Ovary (tissue), 9 donors: ENCODE measurements around the gene SLC35A3. TPM values are rescaled to one million over a fixed set of nuclear protein-coding genes. Genes with fewer than 3 reads are reported as not detected.

ENCODE experiments used
- DNase-seq, 5 donors: peaks; one replicate each; pipeline ENCODE4 v3.0.0-alpha.2; 2019 to 2020
- H3K27ac ChIP-seq, 2 donors: fragments of 200-600 bp; one replicate each; pipeline versions ENCODE4 v1.5.1 to v1.8.0; 2019 to 2022
- H3K27me3 ChIP-seq: fragments of 200-600 bp; one replicate; pipeline ENCODE4 v1.8.0; 2022
- H3K36me3 ChIP-seq: fragments of 200-600 bp; sonication (generic); one replicate; pipeline ENCODE4 v1.5.1; 2019
- H3K4me1 ChIP-seq: one replicate; pipeline ENCODE4 v1.8.1; 2013; ENCODE audit warnings: mild to moderate bottlenecking, moderate library complexity; ENCODE audit not compliant: insufficient read depth
- H3K4me3 ChIP-seq: fragments of 200-600 bp; sonication (generic); one replicate; pipeline ENCODE4 v1.5.1; 2017
- H3K9me3 ChIP-seq, 2 donors: fragments of 200-600 bp in 1 of 2; sonication (generic) in 1 of 2; one replicate each; pipeline versions ENCODE4 v1.5.1 to v1.8.1; 2013 to 2019; ENCODE audit warnings: mild to moderate bottlenecking in 1 of 2, moderate library complexity in 1 of 2
- EP300 ChIP-seq: sonication (generic); formaldehyde crosslinking; IDR thresholded peaks from one replicate; pipeline ENCODE4 v1.6.1; 2017; ENCODE audit warnings: antibody characterized with exemption
- POLR2A ChIP-seq: fragments of 450-650 bp; IDR thresholded peaks from one replicate; pipeline ENCODE4 v1.6.1; 2017; ENCODE audit warnings: antibody characterized with exemption, mild to moderate bottlenecking, moderate library complexity
- WGBS, 3 donors: extraction: QIAGEN DNeasy Blood & Tissue Kit in 1 of 3; methylation state at CpG; one replicate each; pipeline versions ENCODE4 v1.1.5 to v1.1.7; 2013 to 2017; 5-methylcytosine and 5-hydroxymethylcytosine counted together
- intact Hi-C, 4 donors: fragments of 100-400 bp; cut with DNase I; formaldehyde crosslinking; loops; one replicate each; pipeline versions ENCODE4 v1.11.0 to v1.15.1; 2022 to 2023
- polyA plus RNA-seq, 2 donors: library from polyadenylated mRNA; stranded (reverse); fragments of 200-250 nt in 1 of 2; fragments of 350-450 nt in 1 of 2; fragmentation: Illumina TruSeq in 1 of 2; extraction: RNeasy Lipid Tissue Mini Kit (QIAGEN cat#74804) in 1 of 2; gene quantifications; one replicate each; pipeline ENCODE4 v1.2.3, GENCODE V29; 2013 to 2014
- total RNA-seq, 7 donors: library from RNA; depleted of rRNA in 2 of 7; stranded (reverse); fragments of >200 nt in 2 of 7; fragmentation: NEBNext Ultra II Directional in 3 of 7; extraction: Animal tissue kit (Norgen Biotek cat#: 25700) in 3 of 7; gene quantifications; one replicate each; pipeline versions ENCODE4 v1.1.0 to v1.2.4, GENCODE V29; 2016 to 2023
- TF ChIP-seq, protein P1 (sequence below), 3 donors: fragments of 450-650 bp in 2 of 3; fragments of 200-600 bp in 1 of 3; IDR thresholded peaks; one replicate each; pipeline versions ENCODE4 v1.5.1 to v1.8.0; 2016 to 2022; ENCODE audit warnings: antibody characterized with exemption in 3 of 3, mild to moderate bottlenecking in 1 of 3
- donor health status: DM: no; HTN: no; CAD: no; lungs with moderate emphysema.
- donor health status: DM: no; HTN: no; CAD: no.
- donor health status: Bipolar disorder and iron deficiency.
- donor health status: DM: yes; HTN: yes; CAD: no.
- donor health status: DM: no; HTN: no; CAD: no.
- donor health status: DM: yes; HTN: yes; CAD: no.

Gene SLC35A3
- total and polyA plus RNA-seq, 9 donors, result 7.7 to 22.8 (median 14.3) TPM

DNA sequence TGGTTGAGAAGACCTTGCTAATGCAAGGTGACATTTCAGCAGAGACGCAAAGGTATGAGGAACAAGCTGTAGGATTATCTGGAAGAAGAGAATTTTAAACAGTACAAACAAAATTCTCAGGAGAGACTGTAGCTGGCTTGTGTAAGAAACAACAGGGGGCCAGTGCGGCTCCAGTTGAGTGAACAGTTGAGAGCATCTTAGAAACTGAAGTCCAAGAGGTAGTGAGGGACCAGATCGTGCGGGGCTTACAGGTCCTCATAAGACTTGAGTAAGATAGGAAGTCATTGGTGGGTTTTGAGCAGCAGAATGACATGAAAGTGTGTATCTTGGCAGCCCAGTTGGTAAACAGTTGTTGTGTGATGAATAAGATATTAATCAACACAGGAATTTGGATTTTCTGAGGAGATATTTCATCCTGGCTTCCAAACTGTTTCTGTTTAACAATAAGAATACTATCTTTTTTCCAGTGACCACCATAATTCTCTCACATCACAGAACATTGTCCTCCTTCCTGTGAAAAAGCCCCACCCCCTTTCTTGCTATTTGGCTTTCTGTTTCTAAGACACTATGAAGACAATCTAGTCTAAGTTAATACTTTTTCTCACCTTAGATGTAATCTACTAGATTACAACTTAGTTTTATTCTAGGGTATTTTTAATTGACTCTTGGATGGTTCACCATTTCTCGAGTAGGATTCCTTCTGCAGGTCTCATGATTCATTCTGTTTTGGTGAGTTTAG lies 100.6 kb downstream of the SLC35A3 start:
- DNase-seq, result no peak
- Histone ChIP-seq H3K27ac (no peak overlapping the region), H3K4me1 (peaks cover 2% of the 10 kb centered on the region), H3K4me3 (no peak overlapping the region), H3K27me3 (no peaks in the 10 kb centered on the region), H3K9me3 (no peaks in the 10 kb centered on the region), H3K36me3 (no peaks in the 10 kb centered on the region)
- intact Hi-C loops, result no loop called here
- TF ChIP-seq, protein P1, sequence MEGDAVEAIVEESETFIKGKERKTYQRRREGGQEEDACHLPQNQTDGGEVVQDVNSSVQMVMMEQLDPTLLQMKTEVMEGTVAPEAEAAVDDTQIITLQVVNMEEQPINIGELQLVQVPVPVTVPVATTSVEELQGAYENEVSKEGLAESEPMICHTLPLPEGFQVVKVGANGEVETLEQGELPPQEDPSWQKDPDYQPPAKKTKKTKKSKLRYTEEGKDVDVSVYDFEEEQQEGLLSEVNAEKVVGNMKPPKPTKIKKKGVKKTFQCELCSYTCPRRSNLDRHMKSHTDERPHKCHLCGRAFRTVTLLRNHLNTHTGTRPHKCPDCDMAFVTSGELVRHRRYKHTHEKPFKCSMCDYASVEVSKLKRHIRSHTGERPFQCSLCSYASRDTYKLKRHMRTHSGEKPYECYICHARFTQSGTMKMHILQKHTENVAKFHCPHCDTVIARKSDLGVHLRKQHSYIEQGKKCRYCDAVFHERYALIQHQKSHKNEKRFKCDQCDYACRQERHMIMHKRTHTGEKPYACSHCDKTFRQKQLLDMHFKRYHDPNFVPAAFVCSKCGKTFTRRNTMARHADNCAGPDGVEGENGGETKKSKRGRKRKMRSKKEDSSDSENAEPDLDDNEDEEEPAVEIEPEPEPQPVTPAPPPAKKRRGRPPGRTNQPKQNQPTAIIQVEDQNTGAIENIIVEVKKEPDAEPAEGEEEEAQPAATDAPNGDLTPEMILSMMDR (IDR thresholded peaks at IDR 0.05), result no peak
- TF ChIP-seq POLR2A, result no peak
- TF ChIP-seq EP300, result no peak
- WGBS, 3 donors, result 95 to 99% (median 98%) methylated on average over 5 of the region's 5 CpGs

DNA sequence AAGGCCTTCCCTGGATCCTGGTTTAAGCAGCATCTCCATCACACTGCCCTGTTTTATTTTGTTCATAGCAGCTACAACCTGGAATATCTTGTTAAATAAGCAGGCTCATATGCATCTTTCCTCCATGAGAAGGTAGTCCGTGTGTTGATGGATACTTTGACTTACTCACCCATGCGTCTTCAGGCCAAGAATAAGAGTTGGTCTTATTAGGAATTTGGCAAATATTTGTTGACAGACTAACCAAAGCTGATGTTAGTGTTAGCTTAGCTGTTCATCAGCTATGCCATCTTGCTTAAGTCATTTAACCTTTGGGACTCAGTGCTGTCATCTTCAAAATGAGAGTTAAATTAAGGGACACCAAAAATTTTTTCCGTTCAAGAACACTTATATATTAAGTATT lies 103.7 kb downstream of the SLC35A3 start:
- Histone ChIP-seq H3K4me3 (no peak overlapping the region), H3K36me3 (no peaks in the 10 kb centered on the region), H3K4me1 (peaks cover 2% of the 10 kb centered on the region), H3K27me3 (no peaks in the 10 kb centered on the region), H3K9me3 (no peaks in the 10 kb centered on the region), H3K27ac (no peak overlapping the region)
- 92 to 94% (median 94%) methylated on average over 3 of the region's 3 CpGs for WGBS, 3 donors
- intact Hi-C loops, result no loop called here
- TF ChIP-seq POLR2A (no peak), EP300 (no peak)
- TF ChIP-seq, protein P1 (IDR thresholded peaks at IDR 0.05), result no peak
- DNase-seq, result no peak

DNA sequence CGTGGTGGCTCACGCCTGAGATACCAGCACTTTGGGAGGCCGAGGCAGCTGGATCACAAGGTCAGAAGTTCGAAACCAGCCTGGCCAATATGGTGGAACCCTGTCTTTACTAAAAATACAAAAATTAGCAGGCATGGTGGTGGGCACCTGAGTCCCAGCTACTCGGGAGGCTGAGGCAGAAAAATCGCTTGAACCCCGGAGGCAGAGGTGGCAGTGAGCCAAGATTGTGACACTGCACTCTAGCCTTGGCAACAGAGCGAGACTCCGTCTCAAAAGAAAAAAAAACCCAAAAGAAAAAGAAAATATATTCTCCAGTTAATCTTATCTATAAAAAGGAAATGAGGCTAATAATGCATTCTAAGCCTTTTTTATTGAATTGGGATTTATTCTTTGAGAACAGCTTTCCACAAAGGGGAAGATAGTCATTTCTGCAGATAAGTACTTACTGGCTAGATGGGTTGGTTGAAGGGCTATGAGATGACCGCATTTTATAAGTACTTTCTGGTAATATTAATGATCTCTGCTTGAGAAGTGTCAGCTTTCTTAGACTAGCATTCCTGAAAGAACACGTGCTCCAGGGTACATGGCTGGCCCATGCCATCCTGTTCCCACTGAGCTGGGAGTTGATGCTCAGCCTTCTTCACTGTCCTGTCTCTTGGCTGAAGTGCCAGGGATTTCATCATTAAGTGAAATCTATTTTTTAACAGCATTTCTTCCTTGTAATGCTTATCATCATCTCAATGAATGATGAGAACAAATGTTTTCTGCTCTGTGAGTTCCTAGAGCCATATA lies 105.0 kb downstream of the SLC35A3 start:
- intact Hi-C loops, result no loop called here
- TF ChIP-seq POLR2A, result no peak
- no peak for TF ChIP-seq EP300
- TF ChIP-seq, protein P1 (IDR thresholded peaks at IDR 0.05), result no peak
- H3K9me3 ChIP-seq, result no peaks in the 10 kb centered on the region
- WGBS, 3 donors, result 60 to 73% (median 62%) methylated on average over 11 of the region's 11 CpGs
- DNase-seq, result no peak
- H3K27ac ChIP-seq, result no peak overlapping the region
- no peaks in the 10 kb centered on the region for H3K27me3 ChIP-seq
- peaks cover 2% of the 10 kb centered on the region for H3K4me1 ChIP-seq
- H3K36me3 ChIP-seq, result no peaks in the 10 kb centered on the region
- no peak overlapping the region for H3K4me3 ChIP-seq

DNA sequence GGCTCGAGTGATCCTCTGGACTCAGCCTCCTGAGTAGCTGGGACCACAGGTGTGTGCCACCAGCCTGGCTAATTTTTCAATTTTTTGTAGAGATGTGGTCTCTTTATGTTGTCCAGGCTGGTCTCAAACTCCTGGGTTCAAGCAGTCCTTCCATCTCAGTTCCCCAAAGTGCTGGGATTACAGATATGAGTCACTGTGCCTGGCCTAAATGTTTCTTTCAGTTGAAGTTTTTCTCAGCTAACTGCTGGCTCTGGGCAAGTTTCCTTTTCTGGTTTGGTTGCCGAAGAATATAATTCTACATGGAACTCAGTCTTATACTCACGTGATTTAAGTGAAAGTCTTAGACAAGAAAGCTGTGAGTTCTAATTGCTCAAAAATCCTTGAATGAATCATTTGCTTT lies 106.0 kb downstream of the SLC35A3 start:
- DNase-seq, result no peak
- H3K27me3 ChIP-seq, result no peaks in the 10 kb centered on the region
- WGBS, 3 donors, result 63 to 68% (median 67%) methylated on average over 3 of the region's 3 CpGs
- no peak overlapping the region for H3K4me3 ChIP-seq
- no peak overlapping the region for H3K27ac ChIP-seq
- no peaks in the 10 kb centered on the region for H3K9me3 ChIP-seq
- peaks cover 2% of the 10 kb centered on the region for H3K4me1 ChIP-seq
- H3K36me3 ChIP-seq, result no peaks in the 10 kb centered on the region
- no peak for TF ChIP-seq POLR2A
- TF ChIP-seq, protein P1 (IDR thresholded peaks at IDR 0.05), result no peak
- TF ChIP-seq EP300, result no peak
- intact Hi-C loops, result no loop called here
